Cardiac muscle cell (in vitro differentiated cells and primary cell): ENCODE measurements around the gene TMEM132D. TPM values are rescaled to one million over a fixed set of nuclear protein-coding genes. Genes with fewer than 3 reads are reported as not detected.

Experiments used
- DNase-seq, 2 donors: peaks; one replicate each; pipeline versions ENCODE4 v3.0.0 to v3.0.0-alpha.2; 2010 to 2017; ENCODE audit warnings: low read depth in 1 of 2, low spot score in 1 of 2
- H3K27ac ChIP-seq: fragments of 200-600 bp; sonication (generic); 2 replicates; pipeline ENCODE4 v1.5.1; 2016
- H3K27me3 ChIP-seq: fragments of 200-600 bp; sonication (generic); 2 replicates; pipeline ENCODE4 v1.6.0; 2016; ENCODE audit warnings: control low read depth
- H3K36me3 ChIP-seq: fragments of 200-600 bp; sonication (generic); 2 replicates; pipeline ENCODE4 v1.5.1; 2016; ENCODE audit warnings: control low read depth
- H3K4me1 ChIP-seq: fragments of 200-600 bp; sonication (generic); 2 replicates; pipeline ENCODE4 v1.8.1; 2017; ENCODE audit warnings: low read depth, mild to moderate bottlenecking, mixed run types
- H3K4me3 ChIP-seq: fragments of 200-600 bp; sonication (generic); 2 replicates; pipeline ENCODE4 v1.5.1; 2016; ENCODE audit warnings: mild to moderate bottlenecking
- H3K9me3 ChIP-seq: fragments of 200-600 bp; sonication (generic); 2 replicates; pipeline ENCODE4 v1.5.1; 2017; ENCODE audit warnings: low read depth, mild to moderate bottlenecking, control low read depth
- polyA plus RNA-seq: library from polyadenylated mRNA; unstranded; fragments of >200 nt; fragmentation: Nextera tagmentation; extraction: Ambion mirVana; gene quantifications from 2 replicates; pipeline ENCODE4 v1.2.1, GENCODE V29; 2016
- total RNA-seq: library from RNA; depleted of rRNA; stranded (reverse); fragments of >200 nt; gene quantifications from 2 replicates; pipeline ENCODE4 v1.2.3, GENCODE V29; 2016
- TF ChIP-seq, protein P1 (sequence below): IDR thresholded peaks from 2 replicates; pipeline ENCODE4 v1.5.1; 2012; ENCODE audit warnings: low read depth, mild to moderate bottlenecking, low read length

Gene TMEM132D
- total and polyA plus RNA-seq, 2 experiments from 2014 or later, result 0.03 TPM; not detected in 1

DNA sequence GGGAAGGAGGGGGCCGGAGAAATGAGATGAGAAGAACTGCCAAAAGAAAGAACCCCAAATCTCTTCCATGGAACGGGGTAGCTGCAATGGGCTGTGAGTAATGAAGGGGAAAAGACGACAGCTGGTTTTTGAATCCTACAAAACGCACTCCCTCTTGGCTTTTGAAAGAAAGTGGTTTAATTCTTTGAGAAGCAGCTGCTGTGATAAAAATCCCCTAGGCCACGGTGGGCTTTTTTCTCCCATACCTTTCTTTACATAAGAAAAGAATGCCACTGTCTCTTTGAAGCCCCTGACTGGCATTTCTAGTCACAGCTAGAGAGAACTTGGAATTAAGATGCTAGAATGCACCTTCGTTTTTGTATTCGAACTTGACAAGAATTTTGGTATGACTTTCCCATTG is 564.5 kb downstream of the TMEM132D start:
- Histone ChIP-seq H3K4me1 (no peaks in the 10 kb centered on the region), H3K27ac (no peak overlapping the region), H3K27me3 (peaks cover 6% of the 10 kb centered on the region), H3K36me3 (no peaks in the 10 kb centered on the region), H3K9me3 (no peaks in the 10 kb centered on the region), H3K4me3 (no peak overlapping the region)
- TF ChIP-seq, protein P1, sequence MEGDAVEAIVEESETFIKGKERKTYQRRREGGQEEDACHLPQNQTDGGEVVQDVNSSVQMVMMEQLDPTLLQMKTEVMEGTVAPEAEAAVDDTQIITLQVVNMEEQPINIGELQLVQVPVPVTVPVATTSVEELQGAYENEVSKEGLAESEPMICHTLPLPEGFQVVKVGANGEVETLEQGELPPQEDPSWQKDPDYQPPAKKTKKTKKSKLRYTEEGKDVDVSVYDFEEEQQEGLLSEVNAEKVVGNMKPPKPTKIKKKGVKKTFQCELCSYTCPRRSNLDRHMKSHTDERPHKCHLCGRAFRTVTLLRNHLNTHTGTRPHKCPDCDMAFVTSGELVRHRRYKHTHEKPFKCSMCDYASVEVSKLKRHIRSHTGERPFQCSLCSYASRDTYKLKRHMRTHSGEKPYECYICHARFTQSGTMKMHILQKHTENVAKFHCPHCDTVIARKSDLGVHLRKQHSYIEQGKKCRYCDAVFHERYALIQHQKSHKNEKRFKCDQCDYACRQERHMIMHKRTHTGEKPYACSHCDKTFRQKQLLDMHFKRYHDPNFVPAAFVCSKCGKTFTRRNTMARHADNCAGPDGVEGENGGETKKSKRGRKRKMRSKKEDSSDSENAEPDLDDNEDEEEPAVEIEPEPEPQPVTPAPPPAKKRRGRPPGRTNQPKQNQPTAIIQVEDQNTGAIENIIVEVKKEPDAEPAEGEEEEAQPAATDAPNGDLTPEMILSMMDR, result no peak
- DNase-seq, result no peak

GRCh38 chr12:129337413-129337812 is 566.4 kb downstream of the TMEM132D start:
- Histone ChIP-seq H3K9me3 (no peaks in the 10 kb centered on the region), H3K36me3 (no peaks in the 10 kb centered on the region), H3K27me3 (peaks cover 6% of the 10 kb centered on the region), H3K4me3 (no peak overlapping the region), H3K27ac (no peak overlapping the region), H3K4me1 (no peaks in the 10 kb centered on the region)
- TF ChIP-seq, protein P1, result no peak
- no peak for DNase-seq

- Histone ChIP-seq H3K4me3 (no peak overlapping the region), H3K27me3 (peaks cover 6% of the 10 kb centered on the region), H3K27ac (no peak overlapping the region), H3K9me3 (no peaks in the 10 kb centered on the region), H3K36me3 (no peaks in the 10 kb centered on the region), H3K4me1 (no peaks in the 10 kb centered on the region)
- no peak for DNase-seq
- TF ChIP-seq, protein P1, result no peak
Measured at GRCh38 chr12:129335773-129336172, 568.1 kb downstream of the TMEM132D start.

DNA sequence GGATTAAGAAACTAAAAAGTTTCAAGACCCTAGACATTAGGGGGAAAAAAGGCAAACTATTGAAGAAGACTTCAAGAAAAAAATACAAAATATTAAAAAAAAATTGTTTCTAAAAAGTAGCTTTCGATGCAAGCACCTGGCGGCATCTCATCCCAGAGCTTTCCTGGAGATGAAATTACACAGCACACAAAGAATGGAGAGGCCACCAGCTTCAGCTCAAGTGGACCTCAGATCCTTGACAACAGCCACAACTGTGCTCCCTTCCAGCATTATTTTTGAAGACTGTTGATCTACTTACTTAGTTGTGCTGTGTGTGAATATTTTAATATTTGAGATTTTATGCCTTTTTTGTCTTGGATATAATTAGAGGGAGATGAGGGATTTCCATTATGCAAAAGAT is 571.5 kb downstream of the TMEM132D start:
- Histone ChIP-seq H3K4me3 (no peak overlapping the region), H3K27me3 (no peaks in the 10 kb centered on the region), H3K4me1 (no peaks in the 10 kb centered on the region), H3K9me3 (no peaks in the 10 kb centered on the region), H3K27ac (no peak overlapping the region), H3K36me3 (no peaks in the 10 kb centered on the region)
- no peak for DNase-seq
- TF ChIP-seq, protein P1, result no peak

- Histone ChIP-seq H3K4me3 (no peak overlapping the region), H3K36me3 (no peaks in the 10 kb centered on the region), H3K9me3 (no peaks in the 10 kb centered on the region), H3K27ac (no peak overlapping the region), H3K4me1 (no peaks in the 10 kb centered on the region), H3K27me3 (no peaks in the 10 kb centered on the region)
- TF ChIP-seq, protein P1, result no peak
- DNase-seq, result no peak
Measured at GRCh38 chr12:129331356-129332085, 572.3 kb downstream of the TMEM132D start.

DNA sequence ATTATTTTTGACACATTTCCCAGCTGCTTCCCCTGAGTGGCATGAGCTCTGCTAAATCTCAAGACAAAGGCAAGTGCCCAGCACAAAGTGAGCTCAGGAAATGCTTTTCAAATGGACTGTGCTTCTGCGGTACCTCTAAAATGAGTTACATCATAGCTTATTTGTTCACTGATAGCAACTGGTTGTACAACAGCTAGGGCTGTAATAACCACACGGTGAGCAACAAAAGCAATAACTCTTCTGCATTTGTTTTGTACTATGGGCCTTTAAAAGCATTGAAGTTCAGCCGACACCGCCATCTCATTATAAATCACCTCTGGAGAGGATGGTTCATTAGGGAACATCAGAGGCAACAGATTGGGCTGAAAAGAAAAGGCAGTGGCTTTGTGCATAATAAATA is 575.6 kb downstream of the TMEM132D start:
- no peaks in the 10 kb centered on the region for H3K36me3 ChIP-seq
- no peaks in the 10 kb centered on the region for H3K4me1 ChIP-seq
- no peaks in the 10 kb centered on the region for H3K9me3 ChIP-seq
- H3K27ac ChIP-seq, result no peak overlapping the region
- no peak overlapping the region for H3K4me3 ChIP-seq
- TF ChIP-seq, protein P1, result no peak
- DNase-seq, result no peak
- H3K27me3 ChIP-seq, result no peaks in the 10 kb centered on the region
